ENCODE data around the gene RAP2B. TPM values are rescaled to one million over a fixed set of nuclear protein-coding genes. Genes with fewer than 3 reads are reported as not detected.

Gene RAP2B
- total and polyA plus RNA-seq, 2 of the 13 experiments (the other 11 are each of a cell fraction or from before 2014, with no cell fraction given), result 6.4 to 7.1 TPM

- Histone ChIP-seq H3K79me2 (ENCODE audit: insufficient read depth, low read length) (no peaks in the 10 kb centered on the region), H3K9ac (ENCODE audit: insufficient read depth, low read depth, low read length) (no peak overlapping the region), H2AFZ (ENCODE audit: low read length) (no peak overlapping the region), H3K36me3 (replicated peaks in 1 of 2; ENCODE audit: control insufficient read depth in 1 of 2, insufficient read depth in 2 of 2, low read length in 2 of 2) (no peaks in the 10 kb centered on the region), H3K4me1 (ENCODE audit: insufficient read depth, low read length) (no peaks in the 10 kb centered on the region), H3K4me2 (ENCODE audit: low read depth, low read length) (no peak overlapping the region), H3K9me3 (ENCODE audit: low read length) (no peaks in the 10 kb centered on the region), H3K27me3 (ENCODE audit: control insufficient read depth in 1 of 2, insufficient read depth in 2 of 2, low read length in 2 of 2) (no peaks in the 10 kb centered on the region), H4K20me1 (ENCODE audit: insufficient read depth, low read length) (no peaks in the 10 kb centered on the region), H3K4me3 (replicated peaks in 1 of 3; ENCODE audit: insufficient read depth in 1 of 3, low read depth in 2 of 3, low read length in 3 of 3) (no peak overlapping the region), H3K27ac (ENCODE audit: extremely low read length, insufficient read depth, low read length) (no peak overlapping the region)
- ChIA-PET CTCF (ENCODE audit: low intra/inter-chr PET ratio, low total read pairs) (no interaction called here), POLR2A (no interaction called here)
- no peak for FAIRE-seq
- BruUV-seq (replicated peaks), result no TSS peak
- WGBS (ENCODE audit: low lambda C conversion rate), result 33% methylated on average over 1 of the region's 1 CpG
- intact Hi-C loops (cut with micrococcal nuclease; ENCODE audit: unreplicated experiment) (no loop called here), in situ Hi-C loops (cut with HindIII; ENCODE audit: extremely low pct_ligation_motif_present, low pct_unique_long_range_greater_than_20kb) (no loop called here)
- no peak for TF ChIP-seq SP2 (CRISPR knock-in tag; IDR thresholded peaks at IDR 0.05)
- TF ChIP-seq RARG (CRISPR knock-in tag; IDR thresholded peaks at IDR 0.05; ENCODE audit: low read depth), result no peak
- TF ChIP-seq KAT2B (IDR thresholded peaks at IDR 0.05; ENCODE audit: borderline replicate concordance, low read depth, low read length), result no peak
- no peak for TF ChIP-seq ADNP (CRISPR knock-in tag; IDR thresholded peaks at IDR 0.05)
- no peak for TF ChIP-seq ATF1 (CRISPR knock-in tag; IDR thresholded peaks at IDR 0.05)
- TF ChIP-seq KDM3A (CRISPR knock-in tag; IDR thresholded peaks at IDR 0.05; ENCODE audit: low read depth), result no peak
- TF ChIP-seq ZNF264 (CRISPR knock-in tag; IDR thresholded peaks at IDR 0.05), result no peak
- no peak for TF ChIP-seq U2AF1 (optimal IDR thresholded peaks at IDR 0.05; ENCODE audit: low read depth, low read length)
- TF ChIP-seq NPAS2 (CRISPR knock-in tag; IDR thresholded peaks at IDR 0.05; ENCODE audit: borderline replicate concordance), result no peak
- TF ChIP-seq ZBED4 (CRISPR knock-in tag; IDR thresholded peaks at IDR 0.05; ENCODE audit: borderline replicate concordance), result no peak
- TF ChIP-seq XBP1 (CRISPR knock-in tag; IDR thresholded peaks at IDR 0.05), result no peak
- TF ChIP-seq RFXAP (CRISPR knock-in tag; IDR thresholded peaks at IDR 0.05; ENCODE audit: borderline replicate concordance), result no peak
- no peak for TF ChIP-seq ZNF274 (CRISPR knock-in tag; IDR thresholded peaks at IDR 0.05)
- TF ChIP-seq ZZZ3 (CRISPR knock-in tag; IDR thresholded peaks at IDR 0.05; ENCODE audit: borderline replicate concordance), result no peak
- TF ChIP-seq ZNF326 (CRISPR knock-in tag; IDR thresholded peaks at IDR 0.05; ENCODE audit: borderline replicate concordance), result no peak
- TF ChIP-seq, protein P1, sequence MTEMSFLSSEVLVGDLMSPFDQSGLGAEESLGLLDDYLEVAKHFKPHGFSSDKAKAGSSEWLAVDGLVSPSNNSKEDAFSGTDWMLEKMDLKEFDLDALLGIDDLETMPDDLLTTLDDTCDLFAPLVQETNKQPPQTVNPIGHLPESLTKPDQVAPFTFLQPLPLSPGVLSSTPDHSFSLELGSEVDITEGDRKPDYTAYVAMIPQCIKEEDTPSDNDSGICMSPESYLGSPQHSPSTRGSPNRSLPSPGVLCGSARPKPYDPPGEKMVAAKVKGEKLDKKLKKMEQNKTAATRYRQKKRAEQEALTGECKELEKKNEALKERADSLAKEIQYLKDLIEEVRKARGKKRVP (CRISPR knock-in tag; IDR thresholded peaks at IDR 0.05), result no peak
- ATAC-seq, result no peak
- DNase-seq (ENCODE audit: low spot score), result no peak
These were observed 48.6 kb downstream of the RAP2B start for GRCh38 chr3:153210660-153211059.
